HL-60/S4 (cell line): ENCODE results near the gene MTOR.
"Not testable (repeated sequence)": the region's sequence is repeated elsewhere in the genome, so short reads cannot be mapped to it uniquely, and the experiment has no call there.

Source experiments
- in situ Hi-C: fragments of 300-500 bp; cut with MboI; formaldehyde crosslinking; loops from 2 replicates; pipeline ENCODE4 v1.14.3; 2022; ENCODE audit warnings: low sequenced_read_pairs

MTOR gene

DNA sequence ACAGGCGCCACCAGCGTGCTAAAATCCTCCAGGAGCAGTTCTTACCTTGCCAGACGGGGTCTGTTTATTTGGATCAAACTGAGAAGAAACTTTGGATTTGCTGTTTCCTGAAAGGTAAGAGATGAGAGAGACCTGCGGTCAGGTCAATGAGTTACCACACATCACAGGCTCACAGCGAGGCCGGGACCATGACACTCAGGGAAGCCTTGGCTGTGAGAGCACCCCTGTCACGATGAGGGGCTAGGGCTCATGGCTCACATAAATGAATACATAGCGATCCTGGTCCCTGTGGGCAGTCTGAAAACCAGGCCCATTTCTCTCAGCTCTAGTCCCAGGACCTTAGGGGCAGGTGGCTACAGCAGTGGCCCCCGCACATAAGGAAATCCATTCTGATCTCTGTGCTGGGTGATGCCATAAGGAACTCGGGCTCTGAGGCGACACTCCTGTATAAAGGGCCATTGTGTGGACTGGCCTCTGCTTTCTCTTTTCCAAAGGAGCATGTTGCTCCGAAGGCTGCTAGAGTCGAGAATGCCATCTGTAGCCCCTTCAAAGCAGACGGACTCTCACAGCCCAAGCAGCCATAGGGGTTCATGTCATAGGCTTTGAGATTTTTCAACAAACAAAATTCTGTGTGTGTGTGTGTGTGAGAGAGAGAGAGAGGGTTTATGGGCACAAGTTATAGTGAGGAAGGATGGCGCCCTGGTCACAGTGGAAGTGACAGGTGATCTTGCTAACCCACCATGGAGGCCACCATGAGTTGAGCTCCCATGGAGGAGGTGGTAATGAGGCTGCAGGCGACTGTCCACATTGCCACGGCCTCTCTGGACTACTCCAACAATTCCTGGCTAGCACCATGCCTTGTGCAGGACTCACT lies 193.5 kb downstream of the MTOR start:
- in situ Hi-C loops: no loop called here

DNA sequence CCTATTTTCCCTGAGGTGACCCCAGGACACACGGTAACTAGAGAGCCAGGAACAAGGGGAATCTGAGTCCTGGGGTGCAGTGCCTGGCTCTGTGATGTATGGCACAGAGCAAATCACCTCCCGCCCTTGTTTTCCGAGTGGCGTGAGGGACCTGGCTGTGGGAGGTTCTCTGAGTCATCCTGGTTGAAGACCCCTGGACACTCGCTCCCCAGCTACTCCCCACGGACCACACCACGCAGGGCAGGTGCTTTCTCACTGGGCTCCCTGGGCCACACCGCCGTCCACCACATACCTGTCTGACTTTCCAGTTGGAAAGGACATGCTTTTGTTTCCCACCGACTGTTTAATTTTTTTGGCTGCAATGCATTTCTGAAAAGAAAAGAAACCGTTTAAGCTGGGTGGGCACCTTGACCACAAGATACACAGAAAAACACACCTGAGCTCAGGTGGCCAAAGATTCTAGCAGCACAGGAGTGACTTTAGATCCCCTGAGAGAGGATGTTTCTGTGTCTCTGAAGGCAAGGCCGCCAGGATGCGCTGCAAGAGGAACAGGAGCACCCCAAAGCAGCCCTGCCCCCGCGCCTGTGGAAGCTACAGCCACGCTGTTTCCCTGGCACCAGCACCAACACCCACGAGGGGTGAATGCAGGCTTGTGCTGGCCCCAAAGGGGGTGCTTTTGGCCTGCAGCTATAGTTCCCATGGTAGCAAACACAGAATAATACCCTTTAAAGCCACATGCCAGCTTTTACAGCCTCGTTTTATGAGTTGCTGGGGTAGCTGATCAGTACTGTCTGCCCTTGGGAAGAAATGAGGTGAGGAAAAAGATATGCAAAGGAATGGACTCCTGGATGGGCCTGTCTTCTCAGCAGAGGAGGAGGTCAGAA lies 194.4 kb downstream of the MTOR start:
- in situ Hi-C loops: no loop called here

DNA sequence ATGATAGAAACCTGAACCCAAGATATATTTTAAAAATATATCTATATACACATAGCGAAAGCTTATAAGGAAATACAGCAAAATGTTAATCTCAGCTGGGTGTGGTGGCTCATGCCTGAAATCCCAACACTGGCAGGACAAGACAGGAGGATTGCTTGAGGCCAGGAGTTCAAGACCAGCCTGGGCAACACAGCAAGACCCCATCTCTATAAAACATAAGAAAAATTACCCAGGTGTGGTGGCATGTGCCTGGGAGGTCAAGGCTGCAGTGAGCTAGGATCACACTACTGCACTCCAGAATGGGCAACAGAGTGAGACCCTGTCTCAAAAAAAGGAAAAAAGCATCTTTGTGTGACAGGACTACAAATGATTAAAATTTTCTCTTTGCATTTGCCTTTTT lies 196.6 kb downstream of the MTOR start:
- in situ Hi-C loops: no loop called here

DNA sequence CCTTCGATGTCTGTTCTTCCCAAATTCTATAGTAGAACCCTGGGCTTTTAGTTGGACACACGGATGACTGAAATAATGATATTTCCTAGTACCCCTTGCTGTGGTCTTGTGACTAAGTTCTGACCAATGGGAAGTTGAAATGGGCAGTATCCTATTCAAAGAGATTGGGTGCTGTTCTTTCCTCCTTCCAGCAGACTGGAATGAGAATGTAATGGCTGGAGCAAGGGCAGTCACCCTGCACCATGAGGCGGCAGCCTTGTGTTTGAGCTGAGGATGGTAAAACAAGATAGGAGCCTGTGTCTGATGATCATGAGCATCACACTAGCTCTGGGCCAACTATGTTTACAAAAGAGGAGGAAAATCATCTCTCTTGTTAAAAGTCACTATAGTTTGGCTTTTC lies 197.4 kb downstream of the MTOR start:
- in situ Hi-C loops: no loop called here

DNA sequence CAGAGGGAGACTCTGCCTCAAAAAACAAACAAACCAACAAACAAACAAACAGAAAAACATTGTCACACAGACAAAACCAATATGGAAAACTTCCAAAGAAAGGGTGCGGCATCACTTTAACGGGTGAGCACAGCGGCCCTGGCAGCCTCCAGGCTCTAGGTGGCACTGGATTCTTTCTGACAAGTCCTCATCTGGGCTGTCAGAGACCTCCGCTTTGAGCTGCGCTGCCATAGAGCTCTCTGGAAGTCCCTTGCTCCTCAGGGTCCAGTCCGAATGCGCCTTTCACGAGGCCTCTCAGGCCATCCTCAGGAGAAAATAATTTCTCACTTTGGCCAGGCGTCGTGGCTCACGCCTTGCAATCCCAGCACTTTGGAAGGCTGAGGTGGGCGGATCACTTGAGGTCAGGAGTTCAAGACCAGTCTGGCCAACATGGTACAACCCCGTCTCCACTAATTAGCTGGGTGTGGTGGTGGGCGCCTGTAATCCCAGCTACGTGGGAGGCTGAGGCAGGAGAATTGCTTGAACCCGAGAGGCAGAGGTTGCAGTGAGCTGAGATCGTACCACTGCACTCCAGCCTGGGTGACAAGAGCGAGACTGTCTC lies 198.3 kb downstream of the MTOR start:
- in situ Hi-C loops: not testable (repeated sequence)

DNA sequence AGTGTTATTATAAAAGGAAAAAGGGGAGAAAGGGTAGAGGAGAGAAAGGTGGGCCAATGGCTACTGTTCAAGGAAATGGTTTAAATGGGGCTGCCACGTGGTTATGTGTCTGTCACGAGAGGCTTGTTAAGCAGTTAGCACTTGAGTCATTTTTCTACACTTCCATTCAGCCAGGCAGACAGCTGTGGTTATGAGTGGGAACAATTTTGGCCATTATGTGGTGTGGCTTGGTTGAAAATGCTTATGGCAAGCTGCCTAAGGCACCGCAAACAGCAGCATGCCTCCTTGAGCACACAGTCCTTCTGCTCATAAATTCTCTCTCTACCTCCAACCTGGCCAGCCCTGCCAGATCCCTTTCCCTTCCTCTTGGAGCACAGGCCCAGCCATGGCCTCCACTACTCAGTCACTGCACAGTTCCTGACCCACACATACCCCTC lies 199.4 kb downstream of the MTOR start:
- in situ Hi-C loops: no loop called here

DNA sequence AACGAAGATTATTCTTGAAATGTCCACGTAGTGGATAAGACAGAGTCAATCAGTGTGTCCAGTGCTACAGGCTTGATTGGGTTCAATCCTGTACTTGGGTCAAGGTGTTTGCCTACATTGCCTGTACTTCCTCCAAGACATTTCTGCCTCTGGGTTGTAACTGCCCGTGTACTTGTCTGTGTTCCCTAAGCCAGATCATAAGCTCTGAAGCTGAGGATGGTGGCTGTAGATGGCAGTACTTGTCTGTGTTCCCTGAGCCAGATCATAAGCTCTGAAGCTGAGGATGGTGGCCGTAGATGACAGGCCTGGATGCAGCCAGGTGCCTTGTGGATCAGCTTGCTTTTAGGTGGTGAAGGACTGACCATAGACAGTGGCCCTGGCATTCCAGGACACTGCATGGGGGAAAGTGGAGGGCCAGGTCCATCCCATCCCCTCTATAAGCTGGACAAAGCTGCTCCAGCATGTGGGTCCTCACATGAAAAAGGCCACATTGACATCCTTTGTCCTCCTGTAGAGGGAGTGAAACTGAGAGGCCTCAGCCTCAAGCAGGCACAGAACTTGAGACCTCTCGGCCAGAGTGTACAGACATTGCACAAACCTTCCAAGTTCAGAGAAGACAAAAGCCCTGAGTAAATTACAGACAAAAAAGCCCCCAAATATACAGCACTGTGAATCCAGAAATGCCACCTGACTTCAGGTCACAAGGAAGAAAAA lies 200.5 kb downstream of the MTOR start:
- in situ Hi-C loops: no loop called here

DNA sequence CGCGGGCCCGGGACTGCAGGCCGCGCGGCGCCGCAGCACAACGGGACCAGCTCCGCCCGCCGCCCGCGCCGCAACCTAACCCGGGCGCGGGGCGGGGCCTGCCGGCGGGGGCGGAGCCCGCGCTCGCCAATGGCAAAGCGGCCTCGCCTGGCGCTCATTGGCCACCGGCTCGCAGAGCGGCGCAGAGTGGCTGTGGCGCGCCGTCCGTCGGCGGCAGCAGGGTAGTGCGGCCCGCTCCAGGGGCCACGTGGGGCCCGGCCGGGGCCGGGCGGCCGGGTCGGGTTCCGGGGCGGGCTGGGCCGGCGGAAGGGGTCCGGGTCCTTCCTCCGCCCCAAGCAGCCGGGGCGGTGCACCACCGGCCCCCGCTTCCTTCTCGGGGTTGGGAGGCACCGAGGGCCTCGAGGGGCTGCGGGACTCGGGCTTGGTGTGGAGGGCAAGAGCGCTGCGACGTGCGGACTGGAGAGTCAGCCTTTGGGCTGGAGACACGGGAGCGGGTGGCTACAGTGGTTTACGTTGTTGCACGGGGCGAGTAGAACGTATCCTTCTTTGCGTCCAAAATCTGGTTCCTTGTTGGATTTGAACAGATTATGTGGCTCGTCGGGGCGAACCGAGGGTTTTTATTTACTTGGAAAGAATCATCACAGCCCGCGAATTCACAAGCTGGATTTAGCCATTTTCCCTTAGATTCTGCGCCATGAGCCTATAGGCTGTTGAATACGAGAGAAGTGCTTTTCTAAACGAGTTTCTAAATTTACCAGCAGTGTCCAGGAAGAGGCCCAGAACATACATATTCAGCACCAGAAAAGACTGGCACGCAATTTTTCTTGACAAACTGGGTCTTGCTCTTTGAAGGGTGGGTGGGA lies 202.2 kb downstream of the MTOR start, which contains the start of gene SRM:
SRM (minus strand) TSS at position 51 of the 863 bp plus-strand sequence. CDS start 75 bp downstream, outside the sequence.
- in situ Hi-C loops: loop anchor here (10.0 kb wide), 1 partner anchor 575 kb away; no protein-coding TSS in a partner anchor

DNA sequence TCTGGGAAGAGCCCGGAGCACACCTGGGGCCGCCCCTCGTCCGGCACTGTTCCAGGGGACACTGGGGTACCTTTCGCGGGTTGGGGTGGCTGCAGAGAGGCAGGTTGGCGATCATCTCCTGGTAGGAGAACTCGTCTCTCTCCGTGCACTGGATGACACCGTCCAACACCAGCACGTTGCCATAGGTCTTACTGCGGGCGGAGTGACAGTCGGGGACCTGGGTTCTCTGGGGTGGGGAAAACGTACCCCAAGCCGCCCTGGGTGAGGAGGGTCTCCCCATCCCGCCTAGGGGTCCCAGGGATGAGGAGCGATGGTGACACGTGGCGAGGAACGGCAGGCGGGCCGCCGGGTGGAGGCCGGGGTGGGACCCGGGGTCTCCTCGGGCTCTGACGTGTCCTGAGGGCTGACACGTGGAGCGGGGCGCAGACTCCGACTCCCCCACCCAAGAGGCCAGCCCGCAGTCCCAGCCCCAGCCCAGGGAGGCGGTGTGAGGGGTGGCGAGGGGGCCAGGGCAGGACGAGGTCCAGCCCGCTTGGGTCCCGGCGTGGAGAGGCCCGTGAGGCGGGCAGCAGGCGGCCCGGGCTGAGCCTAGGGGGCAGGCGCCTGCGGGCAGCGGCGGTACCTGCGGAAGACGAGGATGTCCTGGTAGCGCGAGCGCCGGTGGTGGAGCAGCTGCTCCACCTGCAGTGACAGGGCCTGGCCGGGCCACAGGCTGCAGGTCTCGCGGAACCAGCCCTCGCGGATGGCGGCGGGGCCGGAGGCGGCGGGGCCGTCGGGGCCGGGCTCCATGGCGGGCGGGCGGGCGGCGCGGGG lies 203.0 kb downstream of the MTOR start:
- in situ Hi-C loops: loop anchor here (10.0 kb wide), 1 partner anchor 575 kb away; no protein-coding TSS in a partner anchor

DNA sequence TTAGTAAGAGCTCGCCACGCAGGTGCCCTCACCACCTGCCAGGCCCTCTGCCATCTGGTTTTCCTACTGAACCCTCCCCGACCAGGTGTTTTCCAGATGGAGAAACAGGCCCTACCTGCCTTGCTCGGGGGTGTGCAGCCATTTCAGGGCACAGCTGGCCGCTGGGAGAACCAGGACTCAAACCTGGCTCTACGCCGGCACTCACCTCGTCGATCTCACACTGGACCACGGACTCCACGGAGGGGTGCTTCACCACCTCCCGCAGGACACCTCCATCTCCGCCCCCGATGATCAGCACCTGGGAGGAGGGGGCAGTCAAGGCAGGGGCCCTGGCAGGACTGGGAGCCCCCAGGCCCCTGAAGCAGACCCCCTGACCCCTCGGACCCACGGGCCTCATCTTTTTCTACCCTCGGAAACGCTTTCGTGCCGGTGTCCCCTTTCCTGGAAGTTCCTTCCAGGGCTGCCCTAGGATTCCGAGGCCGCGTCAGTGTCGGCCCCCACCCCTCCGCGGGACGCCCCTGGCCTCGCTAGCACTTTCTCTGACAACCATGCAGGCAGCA lies 203.7 kb downstream of the MTOR start:
- in situ Hi-C loops: loop anchor here (10.0 kb wide), 1 partner anchor 576 kb away; no protein-coding TSS in a partner anchor

DNA sequence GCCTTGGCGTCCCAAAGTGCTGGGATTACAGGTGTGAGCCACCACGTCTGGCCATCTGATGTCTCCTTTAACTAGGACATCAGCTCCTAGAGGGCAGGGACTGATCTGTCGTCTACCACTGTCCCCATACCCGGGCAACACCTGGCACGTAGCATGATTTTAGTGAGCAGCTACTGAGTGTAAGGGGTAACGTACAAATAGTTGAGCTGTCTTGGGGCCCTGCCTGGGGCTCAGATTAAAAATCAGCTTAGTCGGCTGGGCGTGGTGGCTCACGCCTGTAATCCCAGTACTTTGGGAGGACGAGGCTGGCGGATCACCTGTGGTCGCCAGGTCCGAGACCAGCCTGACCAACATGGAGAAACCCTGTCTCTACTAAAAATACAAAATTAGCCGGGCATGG lies 204.3 kb downstream of the MTOR start:
- in situ Hi-C loops: loop anchor here (10.0 kb wide), 1 partner anchor 577 kb away; no protein-coding TSS in a partner anchor

DNA sequence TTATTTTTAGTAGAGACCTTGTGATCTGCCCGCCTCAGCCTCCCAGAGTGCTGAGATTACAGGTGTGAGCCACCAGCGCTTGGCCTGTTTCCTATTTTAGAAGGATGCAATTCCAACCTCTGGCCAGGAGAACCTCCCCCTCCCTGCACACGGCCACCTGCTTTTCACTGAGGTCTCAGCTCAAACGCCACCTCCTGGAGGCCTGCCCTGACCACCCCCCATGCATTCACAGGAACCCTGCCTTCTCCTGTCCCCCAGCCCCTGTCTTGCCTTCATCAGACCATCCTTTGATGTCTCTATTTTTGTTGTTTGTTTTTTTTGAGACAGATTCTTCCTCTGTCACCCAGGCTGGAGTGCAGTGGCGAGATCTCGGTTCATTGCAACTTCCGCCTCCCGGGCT lies 204.9 kb downstream of the MTOR start:
- in situ Hi-C loops: loop anchor here (10.0 kb wide), 1 partner anchor 577 kb away; no protein-coding TSS in a partner anchor
